ENCODE results near the gene NR6A1.

GRCh38 chr9:124765439-124765835, 5.7 kb downstream of the NR6A1 start:
- TF ChIP-seq POLR2A (IDR thresholded peaks at IDR 0.05; ENCODE audit: low read depth, low read length): no peak
- no peak for TF ChIP-seq TAF1 (IDR thresholded peaks at IDR 0.05; ENCODE audit: borderline replicate concordance, low read depth, low read length)

Measured in GM12892 (cell line).